Measurements from ENCODE around the gene CDH23.

The CDH23 gene

DNA sequence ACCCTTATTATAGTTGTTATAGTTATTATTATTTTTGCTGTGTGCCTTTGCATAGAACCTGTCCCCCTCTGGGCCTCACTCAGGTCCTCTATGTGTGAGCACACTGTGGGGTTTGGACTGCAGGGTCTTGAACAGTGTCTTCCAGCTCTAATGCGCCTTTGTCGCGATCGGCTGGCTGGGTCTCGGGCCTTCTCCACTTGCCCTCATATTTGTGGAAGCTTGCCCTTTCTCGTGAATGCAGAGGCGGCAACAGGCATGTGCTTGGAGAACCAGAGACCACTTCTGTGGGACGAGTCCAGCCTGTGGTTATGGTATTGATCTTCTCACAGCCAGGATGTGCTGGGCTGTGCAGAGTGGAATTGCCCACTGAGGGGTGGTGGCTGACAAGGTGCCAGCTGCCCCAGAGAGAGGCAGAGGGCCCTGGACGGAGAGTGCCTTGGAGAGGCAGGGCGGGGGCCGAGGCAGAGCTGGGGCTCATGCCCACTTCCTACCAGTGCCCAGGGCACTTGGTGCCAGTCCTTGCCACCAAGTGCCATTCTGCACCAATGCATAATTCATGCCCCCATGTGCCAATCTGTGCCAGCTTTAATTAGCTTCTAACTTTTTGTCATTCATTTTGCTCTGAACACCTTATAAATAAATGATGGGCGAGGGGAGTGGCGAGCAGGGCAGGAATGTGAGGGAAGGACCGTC lies 6.8 kb upstream of the CDH23 start:
- H3K27ac ChIP-seq (ENCODE audit: low read depth, low read length): no peak overlapping the region
- no peak overlapping the region for H3K9ac ChIP-seq (ENCODE audit: low read length in 5 of 5)
- no peaks in the 10 kb centered on the region for H3K4me1 ChIP-seq (ENCODE audit: control insufficient read depth in 5 of 5, insufficient read depth in 5 of 5, low read length in 5 of 5)
- H3K36me3 ChIP-seq (ENCODE audit: control insufficient read depth in 5 of 5, insufficient read depth in 5 of 5, low read length in 5 of 5): no peaks in the 10 kb centered on the region
- no peak overlapping the region for H3K4me3 ChIP-seq (ENCODE audit: low read depth in 1 of 5, low read length in 5 of 5)
- H3K9me3 ChIP-seq (ENCODE audit: control insufficient read depth in 5 of 5, low read length in 5 of 5): no peaks in the 10 kb centered on the region
- peaks cover 0 to 8% (median 3%) of the 10 kb centered on the region in 5 donors for H3K27me3 ChIP-seq (ENCODE audit: control insufficient read depth in 5 of 5, insufficient read depth in 4 of 5, low read length in 5 of 5)

DNA sequence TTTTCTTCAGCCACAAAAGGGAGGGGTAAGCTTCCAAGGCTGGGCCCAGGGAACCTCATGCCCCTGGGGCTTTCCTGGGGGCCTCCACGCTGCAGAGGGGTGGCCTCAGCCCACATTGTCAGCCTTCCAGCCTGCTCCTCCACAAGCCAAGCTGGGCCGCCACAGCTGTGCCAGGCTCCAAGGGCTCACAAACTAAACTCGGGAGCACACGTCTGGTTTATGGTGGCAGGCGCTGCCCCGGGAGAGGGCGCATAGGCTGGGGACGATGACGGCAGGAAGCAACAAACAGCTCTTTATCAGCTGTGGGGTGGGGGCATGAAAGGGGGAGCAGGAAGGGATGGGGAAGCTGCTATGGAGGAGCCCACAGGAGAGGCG lies 6.3 kb upstream of the CDH23 start:
- Histone ChIP-seq H3K27me3 (ENCODE audit: control insufficient read depth in 5 of 5, insufficient read depth in 4 of 5, low read length in 5 of 5) (peaks cover 0 to 8% (median 6%) of the 10 kb centered on the region in 5 donors), H3K4me1 (ENCODE audit: control insufficient read depth in 5 of 5, insufficient read depth in 5 of 5, low read length in 5 of 5) (no peaks in the 10 kb centered on the region), H3K9ac (ENCODE audit: low read length in 5 of 5) (no peak overlapping the region), H3K4me3 (ENCODE audit: low read depth in 1 of 5, low read length in 5 of 5) (no peak overlapping the region), H3K36me3 (ENCODE audit: control insufficient read depth in 5 of 5, insufficient read depth in 5 of 5, low read length in 5 of 5) (no peaks in the 10 kb centered on the region), H3K9me3 (ENCODE audit: control insufficient read depth in 5 of 5, low read length in 5 of 5) (no peaks in the 10 kb centered on the region), H3K27ac (ENCODE audit: low read depth, low read length) (no peak overlapping the region)

DNA sequence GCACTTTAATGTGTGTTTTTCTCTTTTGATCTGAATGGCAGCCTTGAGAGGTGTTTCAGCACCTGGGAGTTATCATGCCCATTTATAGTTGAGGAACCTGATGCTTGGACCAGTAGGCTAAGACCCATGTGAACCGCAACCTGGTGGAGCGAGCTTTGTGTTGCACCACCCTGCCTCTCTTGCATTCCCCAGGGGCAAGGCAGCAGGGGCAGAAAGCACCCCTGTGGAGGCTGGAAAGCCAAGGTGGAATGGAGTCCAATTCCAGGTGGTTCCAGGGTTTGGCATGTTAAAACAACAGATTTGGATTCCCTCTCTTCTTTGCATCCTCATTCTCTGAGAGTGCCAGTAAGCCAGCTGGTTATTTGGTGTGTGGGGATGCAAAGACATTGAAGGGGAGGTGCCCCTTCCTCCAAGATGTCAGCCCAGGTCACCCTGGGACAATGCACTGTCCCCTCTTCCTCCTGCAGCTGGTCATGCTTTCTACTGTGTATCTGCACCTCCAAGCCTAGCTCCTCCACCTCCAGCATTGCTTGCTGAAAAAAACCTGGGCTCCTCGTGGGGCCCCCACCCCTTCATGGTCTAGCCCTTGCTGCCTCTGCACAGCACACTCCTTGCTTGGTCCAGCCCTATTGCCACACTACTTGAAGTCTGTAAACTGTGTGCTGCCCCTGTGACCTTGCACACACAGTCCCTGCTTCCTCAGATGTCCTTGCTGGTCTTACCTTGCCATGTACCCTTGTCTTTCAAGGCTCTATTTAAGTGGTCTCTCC lies 5.6 kb upstream of the CDH23 start:
- Histone ChIP-seq H3K9ac (ENCODE audit: low read length in 5 of 5) (no peak overlapping the region), H3K4me3 (ENCODE audit: low read depth in 1 of 5, low read length in 5 of 5) (no peak overlapping the region), H3K4me1 (ENCODE audit: control insufficient read depth in 5 of 5, insufficient read depth in 5 of 5, low read length in 5 of 5) (peaks cover 0 to 2% (median 0%) of the 10 kb centered on the region in 5 donors), H3K36me3 (ENCODE audit: control insufficient read depth in 5 of 5, insufficient read depth in 5 of 5, low read length in 5 of 5) (no peaks in the 10 kb centered on the region), H3K9me3 (ENCODE audit: control insufficient read depth in 5 of 5, low read length in 5 of 5) (no peaks in the 10 kb centered on the region), H3K27ac (ENCODE audit: low read depth, low read length) (no peak overlapping the region), H3K27me3 (ENCODE audit: control insufficient read depth in 5 of 5, insufficient read depth in 4 of 5, low read length in 5 of 5) (peaks cover 0 to 8% (median 6%) of the 10 kb centered on the region in 5 donors)

DNA sequence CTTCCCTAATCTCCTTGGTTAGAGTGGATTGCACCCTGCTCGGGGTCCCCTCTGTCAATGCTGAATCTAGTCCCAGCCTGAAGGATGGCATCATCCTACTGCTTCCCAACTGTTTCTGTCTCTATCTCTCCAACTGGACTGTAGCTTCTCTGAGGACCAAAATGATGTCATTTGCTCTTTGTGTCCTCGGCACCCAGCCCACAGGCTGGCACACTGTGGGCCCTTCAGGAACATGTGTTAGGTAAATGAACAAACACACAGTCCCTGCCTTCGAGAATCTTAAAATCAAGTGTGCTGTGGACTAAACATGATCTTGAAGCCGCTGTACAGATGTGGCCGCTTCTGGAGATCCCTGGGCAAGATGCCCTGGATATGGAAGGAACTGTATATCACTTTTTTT lies 5.0 kb upstream of the CDH23 start:
- peaks cover 0 to 8% (median 6%) of the 10 kb centered on the region in 5 donors for H3K27me3 ChIP-seq (ENCODE audit: control insufficient read depth in 5 of 5, insufficient read depth in 4 of 5, low read length in 5 of 5)
- no peak overlapping the region for H3K27ac ChIP-seq (ENCODE audit: low read depth, low read length)
- H3K4me3 ChIP-seq (ENCODE audit: low read depth in 1 of 5, low read length in 5 of 5): no peak overlapping the region
- no peaks in the 10 kb centered on the region for H3K36me3 ChIP-seq (ENCODE audit: control insufficient read depth in 5 of 5, insufficient read depth in 5 of 5, low read length in 5 of 5)
- peaks cover 0 to 5% (median 0%) of the 10 kb centered on the region in 5 donors for H3K4me1 ChIP-seq (ENCODE audit: control insufficient read depth in 5 of 5, insufficient read depth in 5 of 5, low read length in 5 of 5)
- no peak overlapping the region for H3K9ac ChIP-seq (ENCODE audit: low read length in 5 of 5)
- H3K9me3 ChIP-seq (ENCODE audit: control insufficient read depth in 5 of 5, low read length in 5 of 5): no peaks in the 10 kb centered on the region

DNA sequence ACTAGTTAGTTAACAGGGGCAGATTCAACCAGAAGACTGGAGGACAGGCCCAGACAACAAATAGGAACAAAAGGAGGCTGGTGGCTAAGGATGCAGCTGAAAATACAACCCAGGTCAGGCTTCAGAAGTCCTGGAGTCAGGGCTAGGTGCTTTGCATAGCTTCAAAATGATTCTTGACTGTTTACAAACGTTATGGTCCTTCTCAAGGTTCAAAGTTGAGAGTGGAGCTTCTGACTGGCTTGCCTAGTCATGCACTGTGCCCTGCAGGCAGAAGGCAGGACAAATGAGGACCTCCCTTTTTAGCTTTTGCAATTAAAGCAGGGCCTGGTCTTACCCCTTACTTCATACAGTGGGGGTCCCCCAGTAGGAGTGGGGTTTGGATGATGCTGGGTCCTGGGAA lies 4.4 kb upstream of the CDH23 start:
- H3K4me1 ChIP-seq (ENCODE audit: control insufficient read depth in 5 of 5, insufficient read depth in 5 of 5, low read length in 5 of 5): peaks cover 0 to 11% (median 2%) of the 10 kb centered on the region in 5 donors
- H3K27me3 ChIP-seq (ENCODE audit: control insufficient read depth in 5 of 5, insufficient read depth in 4 of 5, low read length in 5 of 5): peaks cover 0 to 8% (median 6%) of the 10 kb centered on the region in 5 donors
- H3K27ac ChIP-seq (ENCODE audit: low read depth, low read length): no peak overlapping the region
- H3K36me3 ChIP-seq (ENCODE audit: control insufficient read depth in 5 of 5, insufficient read depth in 5 of 5, low read length in 5 of 5): no peaks in the 10 kb centered on the region
- no peaks in the 10 kb centered on the region for H3K9me3 ChIP-seq (ENCODE audit: control insufficient read depth in 5 of 5, low read length in 5 of 5)
- H3K4me3 ChIP-seq (ENCODE audit: low read depth in 1 of 5, low read length in 5 of 5): no peak overlapping the region
- H3K9ac ChIP-seq (ENCODE audit: low read length in 5 of 5): no peak overlapping the region

DNA sequence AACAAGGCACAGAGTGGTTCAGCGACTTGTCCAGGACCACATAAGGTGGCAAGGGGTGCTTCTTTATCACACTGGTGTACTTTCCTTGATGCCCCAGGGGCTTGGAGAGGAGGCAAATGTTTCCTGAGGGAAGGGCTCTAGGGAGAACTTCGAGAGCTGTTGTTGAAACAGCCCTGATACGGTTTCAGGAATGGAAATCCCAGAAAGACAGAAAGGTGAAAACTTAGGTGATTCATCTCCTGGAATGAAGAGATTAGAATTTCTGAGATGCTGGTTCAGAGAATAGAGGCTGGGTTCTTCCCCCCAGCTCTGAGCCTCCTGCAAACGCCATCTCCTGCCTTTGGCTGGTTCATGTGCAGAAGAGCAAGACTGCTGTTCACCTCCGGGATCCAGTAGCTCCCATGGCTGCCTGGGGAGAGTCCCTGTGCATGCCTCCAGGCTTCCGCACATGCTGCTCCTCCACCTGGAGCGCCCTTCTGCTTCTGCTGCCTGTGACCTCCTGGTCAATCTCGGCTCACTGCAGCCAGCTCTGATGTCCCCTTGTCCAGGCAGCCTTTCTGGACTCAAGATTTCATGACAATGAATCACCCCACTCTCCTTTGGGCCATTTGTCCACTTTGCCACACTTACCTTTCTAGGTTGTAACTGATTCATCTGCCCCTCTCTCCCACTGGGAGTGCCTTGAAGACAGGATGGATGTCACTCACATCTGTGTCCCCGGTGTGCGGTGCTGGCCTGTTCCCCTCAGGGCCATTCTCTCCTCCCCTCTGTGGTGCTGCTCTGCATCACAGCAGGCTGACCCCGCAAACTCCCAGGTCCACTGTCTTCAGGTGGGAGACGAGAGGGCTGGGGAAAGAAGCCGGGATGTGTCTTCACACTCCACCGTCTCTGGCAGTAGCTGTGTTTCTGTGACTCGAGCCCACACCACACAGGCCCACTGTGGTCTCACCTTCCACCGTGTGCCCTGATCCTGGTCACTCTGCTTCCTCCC lies 3.6 kb upstream of the CDH23 start:
- peaks cover 0 to 10% (median 8%) of the 10 kb centered on the region in 5 donors for H3K27me3 ChIP-seq (ENCODE audit: control insufficient read depth in 5 of 5, insufficient read depth in 4 of 5, low read length in 5 of 5)
- no peak overlapping the region for H3K4me3 ChIP-seq (ENCODE audit: low read depth in 1 of 5, low read length in 5 of 5)
- H3K27ac ChIP-seq (ENCODE audit: low read depth, low read length): no peak overlapping the region
- H3K9ac ChIP-seq (ENCODE audit: low read length in 5 of 5): no peak overlapping the region
- H3K36me3 ChIP-seq (ENCODE audit: control insufficient read depth in 5 of 5, insufficient read depth in 5 of 5, low read length in 5 of 5): no peaks in the 10 kb centered on the region
- peaks cover 0 to 19% (median 10%) of the 10 kb centered on the region in 5 donors for H3K4me1 ChIP-seq (ENCODE audit: control insufficient read depth in 5 of 5, insufficient read depth in 5 of 5, low read length in 5 of 5)
- H3K9me3 ChIP-seq (ENCODE audit: control insufficient read depth in 5 of 5, low read length in 5 of 5): no peaks in the 10 kb centered on the region

DNA sequence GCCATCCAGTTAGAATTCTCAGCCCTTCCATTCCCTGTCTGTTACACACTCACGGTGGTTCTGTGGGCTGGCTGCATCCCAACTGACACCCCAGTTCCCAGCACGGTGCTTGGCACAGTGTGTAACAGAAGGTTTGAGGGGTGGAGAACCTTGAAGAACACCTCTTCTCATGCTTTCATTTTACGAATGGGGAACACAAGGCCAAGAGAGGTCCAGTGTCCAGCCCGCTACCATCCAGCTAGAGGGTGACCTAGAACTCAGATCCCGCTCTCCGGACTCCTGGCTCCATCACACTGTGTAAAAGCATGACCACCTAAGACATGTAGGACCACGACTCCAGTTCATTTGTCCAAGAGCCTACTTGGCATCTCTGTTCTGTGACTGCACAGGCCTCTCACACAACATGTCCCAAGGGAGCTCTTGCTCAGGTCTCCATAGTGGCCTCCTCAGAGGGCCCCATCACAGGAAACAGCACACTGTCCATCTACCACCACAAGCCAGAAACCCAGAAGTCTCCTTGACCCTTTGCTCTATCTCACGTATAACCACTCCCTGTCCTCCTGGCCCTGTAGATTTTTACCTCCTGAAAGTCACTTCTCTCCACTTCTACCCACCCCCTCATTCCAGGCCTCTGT lies 2.8 kb upstream of the CDH23 start:
- Histone ChIP-seq H3K9ac (ENCODE audit: low read length in 5 of 5) (no peak overlapping the region), H3K9me3 (ENCODE audit: control insufficient read depth in 5 of 5, low read length in 5 of 5) (no peaks in the 10 kb centered on the region), H3K4me1 (ENCODE audit: control insufficient read depth in 5 of 5, insufficient read depth in 5 of 5, low read length in 5 of 5) (peaks cover 0 to 28% (median 19%) of the 10 kb centered on the region in 5 donors), H3K27me3 (ENCODE audit: control insufficient read depth in 5 of 5, insufficient read depth in 4 of 5, low read length in 5 of 5) (peaks cover 0 to 18% (median 8%) of the 10 kb centered on the region in 5 donors), H3K36me3 (ENCODE audit: control insufficient read depth in 5 of 5, insufficient read depth in 5 of 5, low read length in 5 of 5) (no peaks in the 10 kb centered on the region), H3K4me3 (ENCODE audit: low read depth in 1 of 5, low read length in 5 of 5) (no peak overlapping the region), H3K27ac (ENCODE audit: low read depth, low read length) (no peak overlapping the region)

DNA sequence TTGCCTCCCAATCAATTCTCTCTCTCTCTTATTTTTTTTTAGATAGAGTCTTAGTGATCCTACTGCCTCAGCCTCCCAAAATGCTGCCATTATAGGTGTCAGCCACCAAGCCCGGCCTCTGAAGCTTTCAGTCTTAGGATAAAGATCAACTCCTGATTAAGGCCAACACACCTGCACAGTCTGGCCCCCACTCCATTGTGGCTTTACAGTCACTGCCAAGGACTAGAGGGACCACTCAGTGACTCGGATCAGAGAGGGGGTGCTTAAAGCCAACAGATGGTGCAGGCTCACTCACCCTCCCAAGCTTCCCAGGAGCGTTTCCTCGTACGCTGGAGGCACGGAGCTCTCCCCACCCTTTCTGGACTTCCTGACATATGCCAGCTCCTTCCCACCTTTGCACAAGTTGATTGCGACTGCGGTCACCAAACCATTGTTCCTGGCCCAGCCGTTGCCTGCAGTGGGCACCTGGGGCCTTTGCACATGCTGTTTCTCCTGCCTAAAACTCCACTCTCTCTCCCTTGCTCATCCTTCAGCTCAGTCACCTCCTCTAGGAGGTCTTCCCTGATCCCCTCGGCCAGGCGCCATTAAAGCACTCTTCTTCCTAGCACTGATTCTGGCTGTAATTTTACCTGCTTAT lies 1.7 kb upstream of the CDH23 start:
- no peak overlapping the region for H3K9ac ChIP-seq (ENCODE audit: low read length in 5 of 5)
- H3K4me3 ChIP-seq (ENCODE audit: low read depth in 1 of 5, low read length in 5 of 5): no peak overlapping the region
- H3K36me3 ChIP-seq (ENCODE audit: control insufficient read depth in 5 of 5, insufficient read depth in 5 of 5, low read length in 5 of 5): no peaks in the 10 kb centered on the region
- peaks cover 0 to 29% (median 19%) of the 10 kb centered on the region in 5 donors for H3K4me1 ChIP-seq (ENCODE audit: control insufficient read depth in 5 of 5, insufficient read depth in 5 of 5, low read length in 5 of 5)
- no peak overlapping the region for H3K27ac ChIP-seq (ENCODE audit: low read depth, low read length)
- peaks cover 4 to 26% (median 16%) of the 10 kb centered on the region in 5 donors for H3K27me3 ChIP-seq (ENCODE audit: control insufficient read depth in 5 of 5, insufficient read depth in 4 of 5, low read length in 5 of 5)
- H3K9me3 ChIP-seq (ENCODE audit: control insufficient read depth in 5 of 5, low read length in 5 of 5): no peaks in the 10 kb centered on the region

DNA sequence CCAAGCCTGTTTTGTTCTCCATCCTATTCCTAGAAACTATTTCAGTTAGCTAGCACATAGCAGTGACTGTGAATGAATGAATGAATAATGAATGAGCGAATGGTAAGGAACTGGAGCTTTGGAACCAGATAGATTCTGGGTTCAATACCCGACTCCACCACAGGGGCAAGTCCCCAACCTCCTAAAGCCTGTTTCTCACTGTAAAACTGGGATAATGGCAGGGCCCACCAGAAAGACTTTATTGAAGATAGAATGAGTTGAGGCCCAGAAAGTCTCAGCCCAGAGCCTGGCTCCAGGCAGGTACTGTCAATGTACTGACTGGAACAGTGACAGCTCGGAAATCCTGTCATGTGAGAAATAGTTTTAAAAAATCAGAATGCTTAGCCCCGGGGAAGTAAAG lies 1.1 kb upstream of the CDH23 start:
- Histone ChIP-seq H3K9ac (ENCODE audit: low read length in 5 of 5) (no peak overlapping the region), H3K27me3 (ENCODE audit: control insufficient read depth in 5 of 5, insufficient read depth in 4 of 5, low read length in 5 of 5) (peaks cover 4 to 28% (median 18%) of the 10 kb centered on the region in 5 donors), H3K9me3 (ENCODE audit: control insufficient read depth in 5 of 5, low read length in 5 of 5) (no peaks in the 10 kb centered on the region), H3K27ac (ENCODE audit: low read depth, low read length) (no peak overlapping the region), H3K36me3 (ENCODE audit: control insufficient read depth in 5 of 5, insufficient read depth in 5 of 5, low read length in 5 of 5) (no peaks in the 10 kb centered on the region), H3K4me1 (ENCODE audit: control insufficient read depth in 5 of 5, insufficient read depth in 5 of 5, low read length in 5 of 5) (peaks cover 0 to 29% (median 19%) of the 10 kb centered on the region in 5 donors), H3K4me3 (ENCODE audit: low read depth in 1 of 5, low read length in 5 of 5) (no peak overlapping the region)

All from subcutaneous abdominal adipose tissue (tissue), 5 donors.